ENCODE data around the gene ANXA11.

DNA sequence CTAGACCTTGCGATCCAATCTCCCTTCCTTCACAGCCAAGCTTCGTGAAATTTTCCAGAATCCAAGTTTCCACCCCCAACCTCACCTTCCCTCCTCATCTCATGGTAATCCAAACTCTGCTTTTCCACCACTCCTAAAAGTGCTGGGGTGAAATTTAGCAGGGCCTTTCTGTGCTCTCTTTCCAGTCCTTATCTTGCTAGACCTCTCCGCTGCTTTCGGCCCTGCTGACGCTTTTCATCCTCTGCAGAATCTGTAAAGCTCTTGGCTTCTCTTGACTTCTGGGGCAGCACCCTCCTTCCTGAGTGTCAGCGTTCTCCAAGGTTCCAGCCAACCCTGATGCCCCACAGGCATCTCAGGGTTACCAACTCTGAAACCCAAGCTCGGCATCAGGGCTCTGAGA lies 65.1 kb downstream of the ANXA11 start:
- TF ChIP-seq, protein P1, sequence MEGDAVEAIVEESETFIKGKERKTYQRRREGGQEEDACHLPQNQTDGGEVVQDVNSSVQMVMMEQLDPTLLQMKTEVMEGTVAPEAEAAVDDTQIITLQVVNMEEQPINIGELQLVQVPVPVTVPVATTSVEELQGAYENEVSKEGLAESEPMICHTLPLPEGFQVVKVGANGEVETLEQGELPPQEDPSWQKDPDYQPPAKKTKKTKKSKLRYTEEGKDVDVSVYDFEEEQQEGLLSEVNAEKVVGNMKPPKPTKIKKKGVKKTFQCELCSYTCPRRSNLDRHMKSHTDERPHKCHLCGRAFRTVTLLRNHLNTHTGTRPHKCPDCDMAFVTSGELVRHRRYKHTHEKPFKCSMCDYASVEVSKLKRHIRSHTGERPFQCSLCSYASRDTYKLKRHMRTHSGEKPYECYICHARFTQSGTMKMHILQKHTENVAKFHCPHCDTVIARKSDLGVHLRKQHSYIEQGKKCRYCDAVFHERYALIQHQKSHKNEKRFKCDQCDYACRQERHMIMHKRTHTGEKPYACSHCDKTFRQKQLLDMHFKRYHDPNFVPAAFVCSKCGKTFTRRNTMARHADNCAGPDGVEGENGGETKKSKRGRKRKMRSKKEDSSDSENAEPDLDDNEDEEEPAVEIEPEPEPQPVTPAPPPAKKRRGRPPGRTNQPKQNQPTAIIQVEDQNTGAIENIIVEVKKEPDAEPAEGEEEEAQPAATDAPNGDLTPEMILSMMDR (conservative IDR thresholded peaks at IDR 0.05; ENCODE audit: low read length): no peak
- no peak for TF ChIP-seq EZH2phosphoT487 (IDR thresholded peaks at IDR 0.05; ENCODE audit: borderline replicate concordance, low read depth, low read length)

Data from OCI-LY7 (cell line).